DOHH2 (cell line): ENCODE data around the gene HOXC4.

ENCODE experiments used
- EZH2phosphoT487 ChIP-seq: fragments of 200-600 bp; sonication (generic); IDR thresholded peaks from 2 replicates; pipeline ENCODE4 v1.6.1; 2017; ENCODE audit warnings: borderline replicate concordance, mild to moderate bottlenecking, antibody characterized with exemption, low read length, moderate library complexity, mixed read lengths
- TF ChIP-seq, protein P1 (sequence below): fragments of 200-600 bp; sonication (generic); IDR thresholded peaks from one replicate; pipeline ENCODE4 v1.5.1; 2014; ENCODE audit warnings: antibody characterized with exemption, mild to moderate bottlenecking, low read depth, low read length; ENCODE audit not compliant: poor library complexity, severe bottlenecking

DNA sequence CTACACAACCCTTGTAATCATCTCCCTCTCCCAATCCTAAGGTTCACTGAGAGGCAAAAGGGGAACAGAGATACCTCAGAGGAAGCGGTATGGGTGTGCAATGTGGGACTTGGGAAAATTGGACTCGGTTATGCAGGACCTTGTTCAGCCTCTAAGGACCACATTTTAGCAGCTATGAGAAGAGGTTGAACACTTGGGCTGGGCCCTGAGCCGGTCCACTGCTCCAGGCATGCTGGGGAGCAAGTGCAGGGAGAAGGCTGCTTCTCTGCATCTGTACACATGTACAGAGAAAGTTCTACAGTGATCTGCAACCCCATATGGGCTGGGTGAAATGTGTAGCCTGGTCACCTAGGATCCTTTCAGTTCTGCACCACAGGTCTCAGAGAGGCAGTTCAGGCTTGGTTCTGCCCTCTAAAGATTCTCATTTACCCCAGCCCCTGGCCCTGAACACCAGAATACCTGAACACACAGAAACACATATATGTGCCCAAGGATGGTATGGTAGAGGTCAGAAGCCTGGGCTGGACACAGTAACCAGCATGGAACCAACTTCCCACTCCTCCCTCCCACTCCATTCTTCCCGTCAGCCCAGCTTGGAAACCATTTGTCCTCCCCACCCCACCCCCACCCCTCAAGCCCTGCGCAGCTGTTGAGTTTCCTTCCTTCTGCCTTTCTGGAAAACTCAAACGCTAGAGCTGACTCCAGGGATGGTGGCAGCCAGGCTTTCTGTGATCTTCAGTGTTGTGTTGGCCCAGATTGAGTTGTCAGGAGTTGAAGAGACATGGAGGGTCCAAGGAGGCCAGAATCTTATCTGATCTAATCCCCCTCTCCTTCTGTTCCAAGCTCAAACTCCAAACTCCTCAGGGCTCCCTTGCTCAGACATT is 10.4 kb upstream of the HOXC4 start:
- TF ChIP-seq EZH2phosphoT487: no peak
- TF ChIP-seq, protein P1, sequence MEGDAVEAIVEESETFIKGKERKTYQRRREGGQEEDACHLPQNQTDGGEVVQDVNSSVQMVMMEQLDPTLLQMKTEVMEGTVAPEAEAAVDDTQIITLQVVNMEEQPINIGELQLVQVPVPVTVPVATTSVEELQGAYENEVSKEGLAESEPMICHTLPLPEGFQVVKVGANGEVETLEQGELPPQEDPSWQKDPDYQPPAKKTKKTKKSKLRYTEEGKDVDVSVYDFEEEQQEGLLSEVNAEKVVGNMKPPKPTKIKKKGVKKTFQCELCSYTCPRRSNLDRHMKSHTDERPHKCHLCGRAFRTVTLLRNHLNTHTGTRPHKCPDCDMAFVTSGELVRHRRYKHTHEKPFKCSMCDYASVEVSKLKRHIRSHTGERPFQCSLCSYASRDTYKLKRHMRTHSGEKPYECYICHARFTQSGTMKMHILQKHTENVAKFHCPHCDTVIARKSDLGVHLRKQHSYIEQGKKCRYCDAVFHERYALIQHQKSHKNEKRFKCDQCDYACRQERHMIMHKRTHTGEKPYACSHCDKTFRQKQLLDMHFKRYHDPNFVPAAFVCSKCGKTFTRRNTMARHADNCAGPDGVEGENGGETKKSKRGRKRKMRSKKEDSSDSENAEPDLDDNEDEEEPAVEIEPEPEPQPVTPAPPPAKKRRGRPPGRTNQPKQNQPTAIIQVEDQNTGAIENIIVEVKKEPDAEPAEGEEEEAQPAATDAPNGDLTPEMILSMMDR: no peak
